ENCODE data around the gene AP4S1.

DNA sequence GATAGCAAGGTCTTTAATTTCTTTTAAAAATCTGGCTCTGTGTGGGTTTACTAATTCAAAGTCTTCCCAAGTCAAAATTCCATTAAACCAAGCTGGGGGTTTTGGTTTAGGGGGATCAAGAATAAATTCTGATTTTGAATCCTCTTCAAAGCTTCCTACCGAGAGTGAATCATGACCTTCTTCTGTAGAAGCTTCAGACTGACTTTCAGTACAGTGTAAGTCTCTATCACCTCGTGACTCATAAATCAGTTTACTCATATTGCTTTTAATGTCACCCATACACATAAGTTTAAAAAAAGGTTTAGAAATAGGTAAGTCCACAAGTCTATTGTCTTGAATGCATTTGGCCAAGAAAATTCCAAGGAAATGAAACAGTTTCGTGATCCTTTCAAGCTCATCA, 81.3 kb downstream of the AP4S1 start:
- TF ChIP-seq CTCF (IDR thresholded peaks at IDR 0.05; ENCODE audit: low read depth, low read length, poor library complexity, severe bottlenecking) (no peak), EZH2phosphoT487 (IDR thresholded peaks at IDR 0.05; ENCODE audit: borderline replicate concordance, low read length) (no peak)
